Gastrocnemius medialis (tissue), 4 donors: ENCODE results near the gene WIZ.

ENCODE experiments used
- CTCF ChIP-seq, 5 experiments: fragments of 450-650 bp in 3 of 5; fragments of 200-600 bp in 2 of 5; sonication (generic) in 2 of 5; IDR thresholded peaks in 4 of 5; conservative IDR thresholded peaks in 1 of 5; 1 replicate in 4 of 5; 2 replicates in 1 of 5; pipeline ENCODE4 v1.5.1; 2016 to 2019; ENCODE audit warnings: antibody characterized with exemption in 5 of 5, mild to moderate bottlenecking in 3 of 5, moderate library complexity in 3 of 5
- POLR2A ChIP-seq, 2 donors: fragments of 450-650 bp; IDR thresholded peaks; one replicate each; pipeline ENCODE4 v1.6.1; 2017; ENCODE audit warnings: antibody characterized with exemption in 2 of 2, mild to moderate bottlenecking in 2 of 2, moderate library complexity in 2 of 2

- no peak for TF ChIP-seq CTCF (IDR thresholded peaks at IDR 0.05 in 4 of 5, conservative IDR thresholded peaks at IDR 0.05 in 1 of 5)
- TF ChIP-seq POLR2A (IDR thresholded peaks at IDR 0.05): no peak
Observed at GRCh38 chr19:15418231-15418578, 31.6 kb downstream of the WIZ start.
